GM18873 (cell line): ENCODE measurements around the gene ASB8.

ENCODE experiments used
- ATAC-seq: cut with Tn5 transposase; IDR thresholded peaks from one replicate; pipeline ENCODE4 v1.9.1; 2021; ENCODE audit warnings: mild to moderate bottlenecking, moderate library complexity, moderate number of reproducible peaks; ENCODE audit not compliant: unreplicated experiment, low FRiP score

ASB8 gene

DNA sequence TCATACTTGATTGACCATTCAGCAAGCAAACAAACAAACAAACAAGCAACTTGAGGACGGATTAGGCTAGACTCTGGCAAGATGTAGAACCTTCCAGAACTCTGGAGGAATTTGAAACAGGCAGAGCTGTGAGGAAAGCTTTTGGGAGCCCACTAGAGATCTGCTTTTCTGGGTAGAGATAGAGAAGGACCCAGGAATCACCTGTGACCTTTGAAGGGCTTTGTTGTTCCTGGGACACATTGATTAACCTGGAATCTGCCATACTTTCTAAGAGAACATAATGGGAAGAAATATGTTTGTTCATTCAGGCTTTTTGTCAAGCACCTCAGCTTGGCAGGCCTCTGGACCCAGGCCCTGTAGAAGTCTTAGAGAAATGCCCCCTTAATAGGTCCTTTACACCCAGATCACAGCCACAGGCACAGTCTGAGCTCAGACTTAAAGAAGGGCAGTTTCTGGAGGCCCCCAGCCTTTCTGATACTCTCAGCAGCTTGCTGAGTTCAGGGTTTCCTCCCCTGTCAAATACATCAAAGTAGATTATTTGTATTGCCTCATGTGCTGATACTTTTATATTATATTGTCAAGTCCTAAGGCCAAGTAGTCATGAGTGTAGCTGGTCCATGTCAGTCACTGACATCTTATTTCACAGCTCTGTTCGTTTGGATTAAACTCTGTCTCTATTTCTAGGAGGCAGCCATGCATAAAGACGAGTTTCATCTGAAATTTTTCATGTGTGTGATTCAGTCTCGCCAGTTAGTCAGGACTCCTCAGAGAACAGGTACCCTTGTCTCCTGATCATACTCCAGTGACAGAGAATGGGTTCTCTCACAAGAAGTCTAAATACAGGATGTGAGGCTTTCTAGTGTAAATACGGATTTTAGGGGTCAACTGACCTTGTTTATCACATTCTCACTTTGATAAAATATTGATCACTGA, 50.4 kb downstream of the ASB8 start:
- no peak for ATAC-seq

DNA sequence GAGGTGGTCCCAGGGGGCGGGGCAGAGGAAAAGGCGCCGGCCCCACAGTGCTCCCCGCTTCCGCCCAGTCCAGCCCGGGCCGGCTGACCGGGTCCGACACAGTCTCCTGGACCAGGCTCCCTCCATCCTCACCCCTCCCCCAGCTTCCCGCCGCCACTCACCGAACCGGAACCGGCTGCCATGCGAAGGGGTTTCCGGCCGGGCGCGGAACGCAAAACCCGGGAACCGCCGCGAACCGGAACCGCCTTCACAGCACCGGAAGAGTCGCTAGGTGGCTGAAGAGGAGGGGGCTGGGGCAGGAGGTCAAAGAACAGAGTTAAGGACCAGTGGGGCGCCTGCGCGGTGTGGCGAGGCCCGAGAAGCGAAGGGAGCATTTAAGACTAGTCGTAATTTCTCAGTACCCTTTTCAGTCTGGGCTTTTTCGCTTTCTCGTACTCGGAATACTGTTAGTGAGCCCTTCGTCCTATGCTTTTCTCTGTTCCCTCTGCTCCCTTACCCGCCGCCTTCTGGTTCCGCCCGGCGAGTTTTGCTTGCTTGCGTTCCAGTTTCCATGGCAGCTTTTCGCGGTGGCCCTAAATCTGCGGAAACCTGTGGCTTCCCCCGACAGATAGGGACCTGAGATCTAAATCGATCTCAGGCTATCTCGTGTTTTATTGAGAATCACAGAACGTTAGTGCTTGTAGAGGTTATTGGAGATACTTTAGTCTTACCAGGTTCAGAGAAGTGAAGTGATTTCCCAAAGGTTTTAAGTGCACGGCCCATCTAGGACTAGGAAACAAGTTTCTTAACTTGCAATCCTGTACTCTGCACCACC, 51.2 kb downstream of the ASB8 start, which contains the start of gene SENP1:
SENP1 (minus strand) TSS at position 213 of the 814 bp plus-strand sequence. CDS start 4,607 bp downstream, outside the sequence.
- peak; percentile 53 for ATAC-seq

DNA sequence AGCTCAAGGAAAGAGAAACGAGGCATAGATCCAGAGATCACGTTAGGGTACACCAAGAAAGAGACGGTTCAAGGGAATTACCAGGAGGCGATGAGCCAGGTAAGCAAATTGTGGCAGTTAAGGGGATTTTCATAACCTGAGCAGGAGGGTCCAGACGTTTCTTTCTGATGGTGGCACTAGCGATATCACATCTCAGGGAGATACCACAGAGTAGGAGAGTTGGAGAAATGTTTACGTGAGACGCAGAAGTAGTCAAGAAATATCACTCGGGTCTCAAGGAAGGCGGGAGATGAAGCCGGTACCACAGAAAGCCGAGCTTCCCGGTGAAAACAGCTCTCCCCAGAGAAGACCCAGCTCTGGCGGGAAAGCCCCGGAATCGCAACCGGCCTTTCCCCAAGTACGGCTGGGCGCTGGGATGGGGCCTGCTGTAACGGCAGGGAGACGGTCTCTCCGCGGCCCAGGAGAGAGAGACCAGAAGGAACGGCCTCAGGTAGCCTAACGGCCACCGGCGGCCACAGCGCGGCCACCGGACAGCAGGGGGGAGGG, 51.9 kb downstream of the ASB8 start:
- ATAC-seq = peak; percentile 35

GRCh38 chr12:48104531-48104930, 52.8 kb downstream of the ASB8 start:
- no peak for ATAC-seq
